Measurements from ENCODE around the gene BCL2A1.

- TF ChIP-seq TAF1 (IDR thresholded peaks at IDR 0.05; ENCODE audit: borderline replicate concordance, insufficient read depth, low read length) (no peak), POLR2AphosphoS5 (IDR thresholded peaks at IDR 0.05; ENCODE audit: low read depth, low read length) (no peak)
These were observed 3.5 kb downstream of the BCL2A1 start for GRCh38 chr15:79967298-79968182.

Measured in PFSK-1 (cell line).